GM19193 (cell line): ENCODE measurements around the gene UBQLNL.

Source experiments
- POLR2A ChIP-seq: IDR thresholded peaks from 4 replicates; pipeline ENCODE4 v1.6.1; 2011; ENCODE audit not compliant: insufficient read depth, insufficient read length; ENCODE audit errors: extremely low read depth

UBQLNL gene

DNA sequence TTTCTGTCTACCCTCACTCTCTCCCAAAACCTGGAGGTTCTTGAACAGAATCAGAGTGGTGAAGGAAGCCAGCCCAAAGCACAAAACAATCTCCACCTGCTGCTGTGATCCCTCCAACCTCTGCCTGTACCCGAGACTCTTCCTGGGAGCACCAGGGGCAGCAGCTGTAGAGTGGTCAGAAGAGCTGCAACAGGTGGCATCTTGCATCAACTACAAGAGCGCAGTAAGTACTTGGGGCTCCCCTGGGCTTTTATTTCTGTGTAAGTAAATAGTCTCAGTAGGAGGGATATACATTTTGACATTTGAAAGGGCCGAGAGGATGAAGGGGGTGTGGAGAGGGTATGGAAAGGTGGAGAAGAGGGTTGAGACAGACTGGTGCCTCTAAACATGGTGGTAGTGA lies 8.3 kb upstream of the UBQLNL start:
- TF ChIP-seq POLR2A, result no peak

GRCh38 chr11:5522308-5522707 lies 5.8 kb upstream of the UBQLNL start:
- no peak for TF ChIP-seq POLR2A

- no peak for TF ChIP-seq POLR2A
Observed at GRCh38 chr11:5521540-5521939, 5.0 kb upstream of the UBQLNL start.

DNA sequence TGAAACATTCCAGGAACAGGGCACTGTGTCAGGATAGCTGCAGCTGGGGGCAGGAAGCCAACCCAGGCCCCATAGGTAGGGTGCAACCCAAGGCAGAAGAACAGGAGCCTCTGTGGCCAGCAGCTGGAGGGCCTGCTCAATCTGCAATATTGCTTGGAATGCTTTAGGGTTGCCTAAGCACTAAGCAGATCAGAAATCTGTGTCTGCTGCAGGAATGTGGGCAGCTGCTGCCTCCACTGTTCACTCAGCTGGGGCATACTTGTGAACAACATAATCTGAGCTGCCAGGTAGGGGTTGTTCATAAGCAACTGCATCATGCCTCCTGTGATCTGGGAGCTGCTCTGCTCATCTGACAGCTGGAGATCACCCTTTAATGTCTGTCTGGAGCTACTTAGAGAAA lies 1.7 kb downstream of the UBQLNL start:
- no peak for TF ChIP-seq POLR2A

- TF ChIP-seq POLR2A, result no peak
Observed at GRCh38 chr11:5509803-5510202, 6.7 kb downstream of the UBQLNL start, which contains the start of gene UBQLN3. Gene UBQLN3, minus strand, starts transcription at chr11:5509957. Its CDS starts 399 bp downstream, at chr11:5509558.

- no peak for TF ChIP-seq POLR2A
Observed at GRCh38 chr11:5508605-5509004, 7.9 kb downstream of the UBQLNL start.

DNA sequence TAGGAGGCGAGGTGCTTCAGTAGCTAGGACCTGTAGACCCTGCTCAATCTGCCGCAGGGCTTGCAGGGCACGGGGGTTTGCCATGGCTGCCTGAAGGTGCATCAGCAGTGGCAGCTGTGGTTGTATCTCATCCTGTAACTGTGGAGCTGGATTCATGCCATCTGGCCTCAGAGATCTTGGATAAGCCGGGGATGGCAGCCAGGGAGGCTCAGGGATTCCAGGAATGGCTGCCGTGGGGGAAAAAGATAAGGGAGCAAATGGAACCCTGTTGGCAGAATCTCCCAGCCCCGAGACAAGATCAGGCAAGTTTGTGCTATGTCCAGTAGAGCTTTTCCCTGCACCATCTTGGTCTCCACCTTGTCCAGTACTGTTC lies 8.6 kb downstream of the UBQLNL start:
- no peak for TF ChIP-seq POLR2A

DNA sequence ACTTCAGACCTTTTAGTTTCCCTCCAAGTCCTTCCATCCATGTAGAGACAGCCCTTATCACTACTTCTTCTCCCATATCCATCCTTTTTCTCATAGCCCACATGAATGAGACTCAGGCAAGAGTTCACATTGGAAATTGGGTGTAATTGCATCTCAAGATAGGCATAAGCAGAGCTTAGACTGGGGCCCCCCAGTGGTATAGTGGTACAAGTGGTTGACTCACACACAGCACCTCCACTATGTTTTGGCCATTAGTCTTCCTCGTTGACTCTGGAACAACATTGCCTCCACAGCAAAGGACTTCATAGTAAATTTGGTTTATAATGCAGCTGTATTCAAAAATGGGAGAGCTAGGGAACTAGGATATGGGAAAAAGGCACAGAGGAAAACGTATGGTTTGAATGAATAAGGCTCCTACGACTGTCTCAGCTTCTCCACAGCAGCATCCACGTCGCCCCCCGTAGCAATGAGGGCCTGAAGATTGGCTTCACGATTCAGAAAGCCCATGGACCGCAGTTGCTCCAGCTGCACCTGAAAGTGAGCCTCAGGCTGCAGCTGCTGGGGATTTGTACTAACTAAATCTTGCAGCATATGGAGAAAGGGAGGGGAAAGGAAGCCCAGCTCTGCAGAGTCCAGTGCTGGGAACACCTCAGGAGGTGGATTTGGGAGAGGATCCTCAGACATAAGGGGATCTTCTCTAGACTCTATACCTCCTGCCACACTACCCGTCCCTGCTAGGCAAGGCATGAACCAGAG lies 9.1 kb downstream of the UBQLNL start:
- TF ChIP-seq POLR2A, result no peak

DNA sequence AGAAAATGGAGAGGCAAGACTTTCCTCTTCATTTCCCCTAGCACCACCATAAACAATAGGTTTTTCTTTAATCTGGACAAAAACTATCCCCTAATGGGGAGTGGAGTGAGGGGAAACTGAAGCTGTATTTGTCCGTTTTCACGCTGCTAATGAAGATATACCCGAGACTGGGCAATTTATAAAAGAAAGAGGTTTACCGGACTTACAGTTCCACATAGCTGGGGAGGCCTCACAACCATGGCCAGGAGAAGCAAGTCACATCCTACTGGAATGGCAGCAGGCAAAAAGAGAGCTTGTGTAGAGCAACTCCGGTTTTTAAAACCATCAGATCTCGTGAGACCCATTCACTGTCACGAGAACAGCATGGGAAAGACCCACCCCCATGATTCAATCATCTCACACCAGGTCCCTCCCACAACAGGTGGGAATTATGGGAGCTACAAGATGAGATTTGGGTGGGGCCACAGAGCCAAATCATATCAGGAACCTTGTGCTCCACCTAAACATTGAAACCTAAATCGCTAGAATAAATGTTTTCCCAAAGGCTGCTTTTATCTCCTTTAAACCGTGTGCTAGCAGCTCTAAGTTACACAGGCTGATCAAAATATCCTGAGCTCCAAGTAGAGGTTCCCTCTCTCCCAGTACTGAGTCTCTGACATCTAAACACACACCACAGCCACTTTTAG lies 11.0 kb downstream of the UBQLNL start:
- TF ChIP-seq POLR2A, result no peak

GRCh38 chr11:5504403-5504921 lies 12.0 kb downstream of the UBQLNL start:
- TF ChIP-seq POLR2A, result no peak

DNA sequence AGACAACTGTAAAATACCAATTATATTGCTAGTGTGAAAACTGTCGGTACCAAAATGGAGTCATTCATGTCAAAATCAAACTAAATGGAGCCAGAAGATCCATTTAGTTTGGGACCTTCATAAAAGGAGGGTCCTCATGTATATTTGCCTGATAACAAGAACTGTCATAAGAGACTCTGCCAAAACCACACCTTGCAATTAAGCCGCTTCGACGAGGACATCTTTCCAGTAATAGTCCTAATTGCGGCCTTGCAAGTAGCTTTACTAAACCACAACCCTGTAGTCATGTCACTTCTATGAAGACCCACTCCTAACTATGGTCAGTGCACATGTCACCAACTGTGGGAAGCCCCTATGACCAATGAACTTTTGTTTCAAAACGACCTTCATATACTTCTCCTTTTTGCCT lies 16.1 kb downstream of the UBQLNL start:
- TF ChIP-seq POLR2A, result no peak

GRCh38 chr11:5499671-5500070 lies 16.8 kb downstream of the UBQLNL start:
- TF ChIP-seq POLR2A, result no peak

GRCh38 chr11:5489576-5490357 lies 26.7 kb downstream of the UBQLNL start:
- TF ChIP-seq POLR2A, result no peak

- TF ChIP-seq POLR2A, result no peak
Observed at GRCh38 chr11:5488798-5489399, 27.6 kb downstream of the UBQLNL start.

DNA sequence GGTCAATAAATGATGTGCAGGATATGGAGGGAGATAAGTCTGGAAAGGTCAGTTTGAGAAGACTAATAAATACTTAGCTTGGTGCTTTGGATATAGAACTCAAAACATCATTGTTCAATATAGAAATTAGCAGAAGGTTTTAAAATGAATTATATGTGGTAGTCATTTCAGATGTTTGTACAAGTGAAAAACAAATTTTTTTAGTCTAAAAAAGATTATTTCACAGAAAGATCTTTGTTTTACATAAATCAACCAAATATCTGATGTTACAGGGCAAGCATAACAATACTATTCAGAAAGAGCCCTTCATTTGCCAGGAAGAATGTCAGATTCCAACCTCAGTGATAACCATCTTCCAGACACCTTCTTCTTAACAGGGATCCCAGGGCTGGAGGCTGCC lies 28.1 kb downstream of the UBQLNL start, which contains the start of gene OR52D1:
OR52D1 (plus strand) TSS at position 301 of the 400 bp plus-strand sequence; CDS start at position 323, 22 bp downstream.
- no peak for TF ChIP-seq POLR2A
